Hepatocyte (in vitro differentiated cells): Measurements from ENCODE around the gene FUCA2. TPM values are rescaled to one million over a fixed set of nuclear protein-coding genes. Genes with fewer than 3 reads are reported as not detected.

Experiments
- DNase-seq: peaks from one replicate; pipeline ENCODE4 v3.0.0-alpha.2; 2016; ENCODE audit warnings: low spot score
- H2AFZ ChIP-seq: fragments of 200-600 bp; sonication (generic); 2 replicates; pipeline ENCODE4 v1.6.0; 2016; ENCODE audit warnings: antibody characterized with exemption, mild to moderate bottlenecking
- H3K27ac ChIP-seq: fragments of 200-600 bp; sonication (generic); 2 replicates; pipeline ENCODE4 v1.5.1; 2016; ENCODE audit warnings: mild to moderate bottlenecking
- H3K27me3 ChIP-seq: fragments of 200-600 bp; sonication (generic); 2 replicates; pipeline ENCODE4 v1.6.1; 2016
- H3K36me3 ChIP-seq: fragments of 200-600 bp; sonication (generic); replicated peaks from 2 replicates; pipeline ENCODE4 v1.5.1; 2016; ENCODE audit warnings: low read depth; ENCODE audit not compliant: insufficient read depth
- H3K4me1 ChIP-seq: fragments of 200-600 bp; sonication (generic); 2 replicates; pipeline ENCODE4 v1.5.1; 2016; ENCODE audit warnings: mild to moderate bottlenecking, moderate library complexity; ENCODE audit not compliant: insufficient read depth
- H3K4me2 ChIP-seq: fragments of 200-600 bp; sonication (generic); 2 replicates; pipeline ENCODE4 v1.6.0; 2016
- H3K4me3 ChIP-seq: fragments of 200-600 bp; sonication (generic); 2 replicates; pipeline ENCODE4 v1.5.1; 2016; ENCODE audit warnings: mild to moderate bottlenecking
- H3K79me2 ChIP-seq: fragments of 200-600 bp; sonication (generic); 2 replicates; pipeline ENCODE4 v1.6.0; 2017; ENCODE audit warnings: mild to moderate bottlenecking
- H3K9me2 ChIP-seq: fragments of 200-600 bp; sonication (generic); replicated peaks from 2 replicates; pipeline ENCODE4 v1.6.0; 2017; ENCODE audit warnings: mild to moderate bottlenecking; ENCODE audit not compliant: insufficient read depth
- H3K9me3 ChIP-seq: fragments of 200-600 bp; sonication (generic); 2 replicates; pipeline ENCODE4 v1.5.1; 2016; ENCODE audit warnings: low read depth, mild to moderate bottlenecking
- H4K20me1 ChIP-seq: fragments of 200-600 bp; sonication (generic); 2 replicates; pipeline ENCODE4 v1.6.0; 2016; ENCODE audit warnings: mild to moderate bottlenecking; ENCODE audit not compliant: insufficient read depth, poor library complexity, severe bottlenecking
- CTCF ChIP-seq: fragments of 200-600 bp; sonication (generic); IDR thresholded peaks from 2 replicates; pipeline ENCODE4 v1.5.1; 2016; ENCODE audit warnings: antibody characterized with exemption, mild to moderate bottlenecking; ENCODE audit not compliant: poor library complexity
- EZH2 ChIP-seq: fragments of 200-600 bp; sonication (generic); IDR thresholded peaks from 2 replicates; pipeline ENCODE4 v1.6.1; 2016; ENCODE audit warnings: antibody characterized with exemption, mild to moderate bottlenecking, borderline replicate concordance
- EZH2phosphoT487 ChIP-seq: fragments of 200-600 bp; sonication (generic); IDR thresholded peaks from one replicate; pipeline ENCODE4 v1.6.1; 2018; ENCODE audit warnings: antibody characterized with exemption, mild to moderate bottlenecking, low read depth, moderate library complexity; ENCODE audit not compliant: unreplicated experiment, severe bottlenecking
- WGBS: methylation state at CpG from one replicate; pipeline ENCODE4 v1.1.6; 2016; ENCODE audit warnings: low lambda C conversion rate; ENCODE audit errors: missing lambda C conversion rate; 5-methylcytosine and 5-hydroxymethylcytosine counted together
- polyA plus RNA-seq: library from polyadenylated mRNA; unstranded; fragments of >200 nt; fragmentation: Nextera tagmentation; extraction: Ambion mirVana; gene quantifications from 2 replicates; pipeline ENCODE4 v1.2.1, GENCODE V29; 2016
- total RNA-seq: library from RNA; depleted of rRNA; stranded (reverse); fragments of >200 nt; gene quantifications from 2 replicates; pipeline ENCODE4 v1.2.3, GENCODE V29; 2014

The FUCA2 gene
- total and polyA plus RNA-seq, 2 experiments from 2014 or later = 117 to 142 TPM

GRCh38 chr6:143522039-143522600 is 10.6 kb upstream of the FUCA2 start:
- Histone ChIP-seq H2AFZ (no peak overlapping the region), H3K4me1 (no peaks in the 10 kb centered on the region), H3K9me2 (no peaks in the 10 kb centered on the region), H3K27me3 (no peaks in the 10 kb centered on the region), H3K36me3 (no peaks in the 10 kb centered on the region), H3K9me3 (no peaks in the 10 kb centered on the region), H3K4me3 (no peak overlapping the region), H3K79me2 (no peaks in the 10 kb centered on the region), H4K20me1 (no peaks in the 10 kb centered on the region), H3K27ac (no peak overlapping the region), H3K4me2 (no peak overlapping the region)
- TF ChIP-seq EZH2 = no peak
- no peak for TF ChIP-seq CTCF
- TF ChIP-seq EZH2phosphoT487 = no peak
- DNase-seq = no peak
- 75% methylated on average over 8 of the region's 8 CpGs for WGBS

- Histone ChIP-seq H3K4me3 (no peak overlapping the region), H3K79me2 (no peaks in the 10 kb centered on the region), H3K4me1 (no peaks in the 10 kb centered on the region), H3K4me2 (no peak overlapping the region), H3K9me2 (no peaks in the 10 kb centered on the region), H3K27ac (no peak overlapping the region), H3K9me3 (no peaks in the 10 kb centered on the region), H3K36me3 (no peaks in the 10 kb centered on the region), H2AFZ (no peak overlapping the region), H4K20me1 (no peaks in the 10 kb centered on the region), H3K27me3 (no peaks in the 10 kb centered on the region)
- TF ChIP-seq CTCF = no peak
- no peak for TF ChIP-seq EZH2phosphoT487
- TF ChIP-seq EZH2 = no peak
- 68% methylated on average over 3 of the region's 3 CpGs for WGBS
- DNase-seq = no peak
Observed at GRCh38 chr6:143517447-143517773, 5.9 kb upstream of the FUCA2 start.

GRCh38 chr6:143516690-143517446 is 5.3 kb upstream of the FUCA2 start:
- Histone ChIP-seq H3K27ac (no peak overlapping the region), H3K4me3 (no peak overlapping the region), H2AFZ (no peak overlapping the region), H3K27me3 (no peaks in the 10 kb centered on the region), H3K36me3 (no peaks in the 10 kb centered on the region), H3K79me2 (no peaks in the 10 kb centered on the region), H3K4me1 (peaks cover 2% of the 10 kb centered on the region), H3K4me2 (no peak overlapping the region), H3K9me3 (no peaks in the 10 kb centered on the region), H3K9me2 (no peaks in the 10 kb centered on the region), H4K20me1 (no peaks in the 10 kb centered on the region)
- no peak for DNase-seq
- no peak for TF ChIP-seq EZH2phosphoT487
- TF ChIP-seq EZH2 = no peak
- no peak for TF ChIP-seq CTCF
- WGBS = 74% methylated on average over 2 of the region's 2 CpGs
